DMS 273 (cell line): ENCODE measurements around the gene DNAH9.

Experiments
- DNase-seq: peaks from one replicate; lab custom pipeline; 2025; ENCODE audit not compliant: unreplicated experiment; lab: John Stamatoyannopoulos, UW

Gene DNAH9

GRCh38 chr17:11739848-11740247 is 141.6 kb downstream of the DNAH9 start:
- DNase-seq = no peak

- peak; percentile 58 for DNase-seq
These were observed 144.6 kb downstream of the DNAH9 start for GRCh38 chr17:11742886-11743285.

- DNase-seq = no peak
These were observed 146.4 kb downstream of the DNAH9 start for GRCh38 chr17:11744696-11745095.

- DNase-seq = no peak
These were observed 149.2 kb downstream of the DNAH9 start for GRCh38 chr17:11747441-11747840.

- no peak for DNase-seq
These were observed 159.5 kb downstream of the DNAH9 start for GRCh38 chr17:11757815-11758214.

- no peak for DNase-seq
These were observed 169.8 kb downstream of the DNAH9 start for GRCh38 chr17:11768106-11768505.

- DNase-seq = no peak
These were observed 170.7 kb downstream of the DNAH9 start for GRCh38 chr17:11768981-11769380.

GRCh38 chr17:11772031-11772430 is 173.8 kb downstream of the DNAH9 start:
- DNase-seq = no peak

GRCh38 chr17:11779892-11780291 is 181.6 kb downstream of the DNAH9 start:
- DNase-seq = no peak

GRCh38 chr17:11780621-11781020 is 182.4 kb downstream of the DNAH9 start:
- no peak for DNase-seq

GRCh38 chr17:11786711-11787438 is 188.6 kb downstream of the DNAH9 start:
- no peak for DNase-seq

GRCh38 chr17:11795906-11796305 is 197.6 kb downstream of the DNAH9 start:
- no peak for DNase-seq

- DNase-seq = peak; percentile 1
These were observed 199.5 kb downstream of the DNAH9 start for GRCh38 chr17:11797803-11798202.

- no peak for DNase-seq
These were observed 205.1 kb downstream of the DNAH9 start for GRCh38 chr17:11803231-11803969.

GRCh38 chr17:11805138-11805537 is 206.9 kb downstream of the DNAH9 start:
- DNase-seq = no peak

GRCh38 chr17:11805952-11806351 is 207.7 kb downstream of the DNAH9 start:
- DNase-seq = no peak

GRCh38 chr17:11807606-11808005 is 209.3 kb downstream of the DNAH9 start:
- DNase-seq = no peak

- no peak for DNase-seq
These were observed 215.0 kb downstream of the DNAH9 start for GRCh38 chr17:11813278-11813677.

GRCh38 chr17:11813871-11814270 is 215.6 kb downstream of the DNAH9 start:
- no peak for DNase-seq

- no peak for DNase-seq
These were observed 216.5 kb downstream of the DNAH9 start for GRCh38 chr17:11814655-11815262.

- no peak for DNase-seq
These were observed 218.1 kb downstream of the DNAH9 start for GRCh38 chr17:11816409-11816808.

- peak; percentile 36 for DNase-seq
These were observed 225.6 kb downstream of the DNAH9 start for GRCh38 chr17:11823862-11824261.
